Raji (cell line): Measurements from ENCODE around the gene FMO5.

ENCODE experiments used
- POLR2A ChIP-seq: IDR thresholded peaks from 2 replicates; pipeline ENCODE4 v1.6.1; 2011; ENCODE audit warnings: low read depth, low read length, control low read depth; ENCODE audit not compliant: insufficient read depth

Gene FMO5

DNA sequence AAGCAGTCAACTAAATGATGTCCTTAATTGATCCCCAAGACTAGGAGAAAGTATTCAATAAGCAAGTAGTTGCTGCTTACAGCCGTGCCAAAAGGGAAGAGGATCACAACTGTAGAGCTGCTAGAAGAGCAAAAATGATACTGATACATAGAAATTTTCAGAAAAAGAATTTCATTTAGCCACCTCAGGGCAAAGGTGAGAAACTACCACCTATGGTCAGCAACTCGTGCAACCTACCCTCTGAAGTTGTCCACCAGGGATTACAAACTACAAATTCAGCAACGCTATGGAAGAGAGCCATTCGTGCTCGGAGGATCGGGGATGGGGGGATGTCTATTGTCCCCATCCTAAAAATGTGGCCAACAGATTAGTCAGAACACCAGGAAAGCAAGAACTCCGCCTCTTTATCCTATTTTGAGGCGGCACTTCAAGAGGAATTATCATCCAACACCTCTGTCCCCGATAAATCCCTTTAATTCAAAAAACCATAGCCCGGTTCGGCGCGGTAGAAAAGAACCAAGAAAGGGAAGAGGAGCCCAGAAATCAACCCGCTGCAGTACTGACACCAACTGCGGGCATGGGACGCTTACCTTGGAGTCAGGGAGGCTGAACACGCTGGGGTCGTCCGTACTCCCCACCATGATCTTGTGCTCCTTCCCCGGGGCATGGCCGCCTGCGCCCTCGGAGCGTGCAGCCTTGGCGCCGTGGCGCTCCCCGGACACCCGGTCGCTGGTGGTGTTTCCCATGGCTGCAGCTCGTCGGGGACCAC, 53.6 kb downstream of the FMO5 start:
- TF ChIP-seq POLR2A = peak; percentile 47; the same call in 1 of the 2 replicates

DNA sequence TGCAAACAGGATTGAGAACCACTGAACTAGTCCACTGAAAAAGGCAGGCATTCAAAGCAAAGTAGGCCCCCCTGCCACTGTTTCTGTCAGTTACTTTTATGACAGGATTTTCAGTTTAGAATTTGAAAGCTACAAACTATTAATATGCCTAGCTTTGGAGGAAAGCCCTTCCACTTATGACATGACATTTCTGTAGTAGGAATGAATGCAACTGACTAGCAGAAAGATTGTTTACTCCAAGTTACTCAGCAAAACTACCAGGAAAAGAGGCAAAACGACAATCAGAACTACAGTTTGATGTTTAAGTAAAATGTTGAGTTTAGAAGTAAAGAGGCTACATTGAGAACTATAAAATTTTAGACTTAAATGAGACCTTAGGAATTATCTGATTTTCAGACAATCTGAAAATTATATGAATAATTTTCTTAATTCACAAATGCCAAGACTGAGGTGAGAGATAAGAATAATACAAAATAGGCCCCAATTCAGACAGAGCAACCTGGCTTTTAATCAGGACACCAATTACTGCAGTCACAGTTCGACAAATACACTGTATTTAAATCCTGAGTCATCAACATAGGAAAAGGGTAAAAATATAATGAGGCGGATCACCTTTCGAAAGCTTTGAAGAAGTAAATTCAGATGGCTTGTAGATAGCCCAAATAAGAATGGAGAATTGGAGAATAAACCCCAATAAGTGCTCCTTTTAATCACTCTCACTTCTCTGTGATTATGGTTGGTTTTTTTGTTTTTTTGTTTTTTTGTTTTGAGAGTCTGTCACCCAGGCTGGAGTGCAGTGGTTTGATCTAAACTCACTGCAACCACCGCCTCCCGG, 55.1 kb downstream of the FMO5 start:
- TF ChIP-seq POLR2A = no peak

DNA sequence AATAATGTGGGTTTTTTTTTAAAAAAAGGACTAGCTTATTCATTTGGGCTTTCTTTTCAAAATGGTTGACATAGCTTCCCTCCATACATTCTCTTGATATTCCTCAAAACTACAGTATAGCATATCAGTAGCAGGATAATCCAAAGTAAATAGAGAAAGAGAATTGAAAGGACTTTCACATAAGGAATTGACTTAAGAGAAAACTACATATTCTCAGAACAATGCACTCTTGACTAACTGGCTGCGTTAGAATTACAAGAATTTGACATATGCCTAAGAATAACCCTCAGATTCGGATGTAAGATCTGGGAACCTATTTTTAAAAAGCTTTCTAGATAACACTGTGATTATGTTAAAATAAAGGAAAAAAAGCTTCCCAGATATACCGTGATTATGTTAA, 56.0 kb downstream of the FMO5 start:
- no peak for TF ChIP-seq POLR2A

DNA sequence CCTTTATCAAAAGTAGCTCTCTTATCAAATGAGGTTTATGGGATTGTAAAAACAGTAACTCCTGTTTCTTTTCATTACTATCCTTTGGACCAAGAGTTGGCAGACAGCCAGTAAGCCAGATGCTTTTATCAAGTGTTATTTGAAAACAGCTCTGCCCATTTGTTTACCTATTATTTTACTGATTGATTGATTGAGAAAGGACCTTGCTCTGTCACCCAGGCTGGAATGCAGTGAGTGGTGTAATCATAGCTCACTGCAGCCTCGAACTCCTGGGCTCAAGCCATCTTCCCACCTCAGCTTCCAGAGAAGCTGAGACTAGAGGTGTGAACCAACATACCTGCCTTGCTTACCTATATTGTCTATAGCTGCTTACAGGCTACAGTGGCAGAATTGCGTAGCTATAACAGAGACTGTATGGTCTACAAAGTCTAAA, 56.5 kb downstream of the FMO5 start:
- TF ChIP-seq POLR2A = no peak

GRCh38 chr1:147167365-147167764, 57.8 kb downstream of the FMO5 start:
- no peak for TF ChIP-seq POLR2A

DNA sequence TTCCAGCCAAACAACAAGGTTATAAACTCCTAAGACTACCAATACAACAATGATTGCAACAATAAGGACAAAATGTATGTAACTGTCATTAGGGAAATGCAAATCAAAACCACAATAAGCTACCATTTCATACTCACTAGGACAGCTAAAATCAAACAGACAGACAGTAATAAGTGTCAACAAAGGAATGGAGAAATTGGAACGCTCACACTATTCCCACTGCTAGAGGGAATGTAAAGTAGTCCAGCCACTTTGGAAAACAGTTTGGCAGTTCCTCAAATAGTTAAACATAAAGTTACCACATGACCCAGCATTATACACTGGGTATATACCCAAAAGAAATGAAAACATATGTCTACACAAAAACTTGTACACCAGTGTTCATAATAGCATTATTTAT, 62.1 kb downstream of the FMO5 start:
- no peak for TF ChIP-seq POLR2A

- no peak for TF ChIP-seq POLR2A
Measured at GRCh38 chr1:147162093-147162492, 63.0 kb downstream of the FMO5 start.

GRCh38 chr1:147156642-147157041, 68.5 kb downstream of the FMO5 start:
- no peak for TF ChIP-seq POLR2A

DNA sequence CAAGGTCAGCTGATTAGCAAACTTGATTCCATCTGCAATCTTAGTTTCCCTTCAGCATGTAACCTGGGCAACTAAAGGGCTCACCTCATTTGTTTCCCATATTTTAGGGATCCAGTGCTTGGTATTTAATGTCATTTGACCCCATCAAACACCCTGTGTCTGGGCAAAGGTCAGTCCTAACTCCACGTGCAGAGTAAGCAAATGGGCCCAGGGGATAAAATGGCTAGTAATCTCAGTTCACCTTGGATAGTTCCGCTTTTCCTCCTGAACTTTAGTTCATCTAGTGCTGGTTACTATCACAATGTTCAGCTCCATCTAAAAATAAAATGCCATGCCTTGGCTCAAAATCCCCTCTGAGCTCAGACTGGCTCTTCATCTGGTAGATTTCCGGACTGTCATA, 72.4 kb downstream of the FMO5 start:
- no peak for TF ChIP-seq POLR2A

DNA sequence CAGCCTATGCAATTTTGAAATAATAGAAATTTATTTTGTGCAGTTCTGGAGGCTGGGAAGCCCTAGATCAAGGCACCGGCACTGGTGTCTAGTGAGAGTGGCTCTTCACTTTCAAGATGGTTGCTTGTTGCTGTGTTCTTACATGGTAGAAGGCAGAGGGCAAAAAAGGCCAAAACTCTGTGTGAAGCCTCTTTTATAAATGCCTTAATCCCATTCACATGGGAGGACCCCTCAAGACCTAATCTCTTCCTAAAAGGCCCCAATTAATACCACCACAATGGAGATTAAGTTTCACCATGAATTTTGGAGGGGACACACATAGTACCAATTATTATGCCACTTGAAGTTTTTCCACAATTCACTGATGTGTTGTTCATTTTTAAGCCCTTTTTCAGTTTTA, 73.9 kb downstream of the FMO5 start:
- TF ChIP-seq POLR2A = no peak

- TF ChIP-seq POLR2A = no peak
Measured at GRCh38 chr1:147142886-147143285, 82.3 kb downstream of the FMO5 start.
